Hematopoietic multipotent progenitor cell treated with erythropoietin and hydrocortisone succinate and interleukin-3 and kit ligand, for 8 days (in vitro differentiated cells): ENCODE data around the gene CHTF8.
"Not testable (repeated sequence)": the region's sequence is repeated elsewhere in the genome, so short reads cannot be mapped to it uniquely, and the experiment has no call there.

ENCODE experiments used
- DNase-seq: peaks from one replicate; pipeline ENCODE4 v3.0.0-alpha.2; 2015

CHTF8 gene

GRCh38 chr16:69133373-69133954, 1.1 kb upstream of the CHTF8 start:
- peak; percentile 18 for DNase-seq

GRCh38 chr16:69131839-69132423, 457 bp downstream of the CHTF8 start:
- DNase-seq, result peak; percentile 82

GRCh38 chr16:69131167-69131838, 1.1 kb downstream of the CHTF8 start:
- peak; percentile 31 for DNase-seq

- DNase-seq, result no peak
These were observed 1.9 kb downstream of the CHTF8 start for GRCh38 chr16:69130461-69130860.

GRCh38 chr16:69127966-69128510, 4.3 kb downstream of the CHTF8 start:
- no peak for DNase-seq

GRCh38 chr16:69126801-69127200, 5.6 kb downstream of the CHTF8 start:
- DNase-seq, result not testable (repeated sequence)

- DNase-seq, result no peak
These were observed 6.2 kb downstream of the CHTF8 start for GRCh38 chr16:69126221-69126620.

GRCh38 chr16:69124961-69125360, 7.4 kb downstream of the CHTF8 start:
- not testable (repeated sequence) for DNase-seq

- not testable (repeated sequence) for DNase-seq
These were observed 8.0 kb downstream of the CHTF8 start for GRCh38 chr16:69124406-69124805.

GRCh38 chr16:69123910-69124309, 8.5 kb downstream of the CHTF8 start:
- peak; percentile 91 for DNase-seq

GRCh38 chr16:69120096-69120664, 12.2 kb downstream of the CHTF8 start:
- DNase-seq, result no peak

- DNase-seq, result no peak
These were observed 12.9 kb downstream of the CHTF8 start for GRCh38 chr16:69119536-69119935.

- no peak for DNase-seq
These were observed 13.4 kb downstream of the CHTF8 start for GRCh38 chr16:69118994-69119393.

- DNase-seq, result no peak
These were observed 13.9 kb downstream of the CHTF8 start for GRCh38 chr16:69118468-69118867.

- no peak for DNase-seq
These were observed 15.5 kb downstream of the CHTF8 start for GRCh38 chr16:69116906-69117305.

- DNase-seq, result no peak
These were observed 16.0 kb downstream of the CHTF8 start for GRCh38 chr16:69116256-69116875.

GRCh38 chr16:69115837-69116236, 16.6 kb downstream of the CHTF8 start:
- DNase-seq, result no peak

- DNase-seq, result no peak
These were observed 17.0 kb downstream of the CHTF8 start for GRCh38 chr16:69115361-69115760.

- no peak for DNase-seq
These were observed 17.4 kb downstream of the CHTF8 start for GRCh38 chr16:69114976-69115355.

GRCh38 chr16:69114346-69114975, 17.9 kb downstream of the CHTF8 start:
- DNase-seq, result no peak

GRCh38 chr16:69113216-69113615, 19.2 kb downstream of the CHTF8 start:
- DNase-seq, result no peak

- DNase-seq, result peak; percentile 55
These were observed 19.9 kb downstream of the CHTF8 start for GRCh38 chr16:69112285-69113129.
